H1 (cell line): ENCODE data around the gene AFF2. TPM values are rescaled to one million over a fixed set of nuclear protein-coding genes. Genes with fewer than 3 reads are reported as not detected.

ENCODE experiments used
- RXRA ChIP-seq: IDR thresholded peaks from 2 replicates; pipeline ENCODE4 v1.6.1; 2011; ENCODE audit warnings: low read depth, mild to moderate bottlenecking, low read length, moderate library complexity; ENCODE audit not compliant: insufficient read depth
- ZNF274 ChIP-seq: IDR thresholded peaks from 2 replicates; pipeline ENCODE4 v1.7.0; 2012; ENCODE audit warnings: low read length, borderline replicate concordance; ENCODE audit errors: extremely low read depth
- polyA plus RNA-seq, 7 experiments: library from polyadenylated mRNA; depleted of rRNA in 3 of 7; stranded (reverse) in 5 of 7; unstranded in 2 of 7; fragments of >200 nt in 5 of 7; fragments of 200-250 nt in 2 of 7; gene quantifications; 1 replicate in 5 of 7; 2 replicates in 1 of 7; 4 replicates in 1 of 7; pipeline versions ENCODE4 v1.2.1 to v1.2.3, GENCODE V29; 2011 to 2013; ENCODE audit warnings: missing spikeins in 2 of 7, mixed read lengths in 2 of 7
- total RNA-seq: library from RNA; stranded (reverse); fragmentation: NEBNext Ultra II Directional; extraction: Animal tissue kit (Norgen Biotek cat#: 25700); gene quantifications from 2 replicates; pipeline ENCODE4 v1.2.1, GENCODE V29; 2021
- TF ChIP-seq, protein P1 (sequence below): fragments of 300-600 bp; sonication (generic); IDR thresholded peaks from 2 replicates; pipeline ENCODE4 v1.7.1; 2012; ENCODE audit warnings: low read length, moderate library complexity, mild to moderate bottlenecking, inconsistent platforms; ENCODE audit not compliant: insufficient replicate concordance
- TF ChIP-seq, protein P2 (sequence below): IDR thresholded peaks from 2 replicates; pipeline ENCODE4 v1.6.1; 2012; ENCODE audit warnings: inconsistent platforms
- TF ChIP-seq, protein P3 (sequence below): IDR thresholded peaks from 2 replicates; pipeline ENCODE4 v1.6.1; 2012; ENCODE audit warnings: low read length, inconsistent platforms

AFF2 gene
- total and polyA plus RNA-seq, 2 of the 8 experiments (the other 6 are each of a cell fraction or from before 2014, with no cell fraction given), result 2.0 to 7.3 TPM

DNA sequence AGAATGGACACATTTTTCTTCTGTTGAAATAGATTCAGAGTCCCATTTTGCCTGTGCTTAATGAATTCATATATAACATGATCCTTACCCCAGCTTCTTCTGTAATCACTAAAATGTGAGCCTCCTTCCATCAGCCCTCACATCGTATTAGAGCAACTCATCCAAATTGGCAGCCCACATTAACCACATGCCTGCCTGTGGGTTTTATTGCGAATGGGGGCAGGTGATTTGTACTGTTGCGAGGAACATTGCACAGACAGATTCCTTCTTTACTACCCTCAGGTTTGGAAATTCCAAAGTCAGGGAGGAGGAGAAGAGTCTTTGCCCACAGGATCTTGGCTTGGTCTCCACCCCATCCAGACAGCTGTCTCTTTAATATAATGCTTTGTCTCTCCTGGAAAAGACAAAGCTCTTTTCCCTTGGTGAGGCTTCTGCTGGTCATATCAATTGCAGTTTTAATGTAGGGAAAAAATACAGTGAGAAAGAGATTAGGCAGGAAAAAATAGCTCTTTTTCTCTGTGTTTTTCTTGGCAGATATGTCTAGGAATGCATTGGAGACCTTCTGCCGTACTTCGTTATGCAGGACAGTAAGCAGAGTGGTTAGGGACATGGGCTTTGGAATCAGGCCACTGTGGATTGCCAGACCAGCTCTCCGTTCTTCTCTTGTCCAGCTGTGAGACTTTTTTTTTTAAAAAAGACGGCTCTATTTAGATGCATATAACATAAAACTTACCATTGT, 371.2 kb downstream of the AFF2 start (continued):
- TF ChIP-seq, protein P1, sequence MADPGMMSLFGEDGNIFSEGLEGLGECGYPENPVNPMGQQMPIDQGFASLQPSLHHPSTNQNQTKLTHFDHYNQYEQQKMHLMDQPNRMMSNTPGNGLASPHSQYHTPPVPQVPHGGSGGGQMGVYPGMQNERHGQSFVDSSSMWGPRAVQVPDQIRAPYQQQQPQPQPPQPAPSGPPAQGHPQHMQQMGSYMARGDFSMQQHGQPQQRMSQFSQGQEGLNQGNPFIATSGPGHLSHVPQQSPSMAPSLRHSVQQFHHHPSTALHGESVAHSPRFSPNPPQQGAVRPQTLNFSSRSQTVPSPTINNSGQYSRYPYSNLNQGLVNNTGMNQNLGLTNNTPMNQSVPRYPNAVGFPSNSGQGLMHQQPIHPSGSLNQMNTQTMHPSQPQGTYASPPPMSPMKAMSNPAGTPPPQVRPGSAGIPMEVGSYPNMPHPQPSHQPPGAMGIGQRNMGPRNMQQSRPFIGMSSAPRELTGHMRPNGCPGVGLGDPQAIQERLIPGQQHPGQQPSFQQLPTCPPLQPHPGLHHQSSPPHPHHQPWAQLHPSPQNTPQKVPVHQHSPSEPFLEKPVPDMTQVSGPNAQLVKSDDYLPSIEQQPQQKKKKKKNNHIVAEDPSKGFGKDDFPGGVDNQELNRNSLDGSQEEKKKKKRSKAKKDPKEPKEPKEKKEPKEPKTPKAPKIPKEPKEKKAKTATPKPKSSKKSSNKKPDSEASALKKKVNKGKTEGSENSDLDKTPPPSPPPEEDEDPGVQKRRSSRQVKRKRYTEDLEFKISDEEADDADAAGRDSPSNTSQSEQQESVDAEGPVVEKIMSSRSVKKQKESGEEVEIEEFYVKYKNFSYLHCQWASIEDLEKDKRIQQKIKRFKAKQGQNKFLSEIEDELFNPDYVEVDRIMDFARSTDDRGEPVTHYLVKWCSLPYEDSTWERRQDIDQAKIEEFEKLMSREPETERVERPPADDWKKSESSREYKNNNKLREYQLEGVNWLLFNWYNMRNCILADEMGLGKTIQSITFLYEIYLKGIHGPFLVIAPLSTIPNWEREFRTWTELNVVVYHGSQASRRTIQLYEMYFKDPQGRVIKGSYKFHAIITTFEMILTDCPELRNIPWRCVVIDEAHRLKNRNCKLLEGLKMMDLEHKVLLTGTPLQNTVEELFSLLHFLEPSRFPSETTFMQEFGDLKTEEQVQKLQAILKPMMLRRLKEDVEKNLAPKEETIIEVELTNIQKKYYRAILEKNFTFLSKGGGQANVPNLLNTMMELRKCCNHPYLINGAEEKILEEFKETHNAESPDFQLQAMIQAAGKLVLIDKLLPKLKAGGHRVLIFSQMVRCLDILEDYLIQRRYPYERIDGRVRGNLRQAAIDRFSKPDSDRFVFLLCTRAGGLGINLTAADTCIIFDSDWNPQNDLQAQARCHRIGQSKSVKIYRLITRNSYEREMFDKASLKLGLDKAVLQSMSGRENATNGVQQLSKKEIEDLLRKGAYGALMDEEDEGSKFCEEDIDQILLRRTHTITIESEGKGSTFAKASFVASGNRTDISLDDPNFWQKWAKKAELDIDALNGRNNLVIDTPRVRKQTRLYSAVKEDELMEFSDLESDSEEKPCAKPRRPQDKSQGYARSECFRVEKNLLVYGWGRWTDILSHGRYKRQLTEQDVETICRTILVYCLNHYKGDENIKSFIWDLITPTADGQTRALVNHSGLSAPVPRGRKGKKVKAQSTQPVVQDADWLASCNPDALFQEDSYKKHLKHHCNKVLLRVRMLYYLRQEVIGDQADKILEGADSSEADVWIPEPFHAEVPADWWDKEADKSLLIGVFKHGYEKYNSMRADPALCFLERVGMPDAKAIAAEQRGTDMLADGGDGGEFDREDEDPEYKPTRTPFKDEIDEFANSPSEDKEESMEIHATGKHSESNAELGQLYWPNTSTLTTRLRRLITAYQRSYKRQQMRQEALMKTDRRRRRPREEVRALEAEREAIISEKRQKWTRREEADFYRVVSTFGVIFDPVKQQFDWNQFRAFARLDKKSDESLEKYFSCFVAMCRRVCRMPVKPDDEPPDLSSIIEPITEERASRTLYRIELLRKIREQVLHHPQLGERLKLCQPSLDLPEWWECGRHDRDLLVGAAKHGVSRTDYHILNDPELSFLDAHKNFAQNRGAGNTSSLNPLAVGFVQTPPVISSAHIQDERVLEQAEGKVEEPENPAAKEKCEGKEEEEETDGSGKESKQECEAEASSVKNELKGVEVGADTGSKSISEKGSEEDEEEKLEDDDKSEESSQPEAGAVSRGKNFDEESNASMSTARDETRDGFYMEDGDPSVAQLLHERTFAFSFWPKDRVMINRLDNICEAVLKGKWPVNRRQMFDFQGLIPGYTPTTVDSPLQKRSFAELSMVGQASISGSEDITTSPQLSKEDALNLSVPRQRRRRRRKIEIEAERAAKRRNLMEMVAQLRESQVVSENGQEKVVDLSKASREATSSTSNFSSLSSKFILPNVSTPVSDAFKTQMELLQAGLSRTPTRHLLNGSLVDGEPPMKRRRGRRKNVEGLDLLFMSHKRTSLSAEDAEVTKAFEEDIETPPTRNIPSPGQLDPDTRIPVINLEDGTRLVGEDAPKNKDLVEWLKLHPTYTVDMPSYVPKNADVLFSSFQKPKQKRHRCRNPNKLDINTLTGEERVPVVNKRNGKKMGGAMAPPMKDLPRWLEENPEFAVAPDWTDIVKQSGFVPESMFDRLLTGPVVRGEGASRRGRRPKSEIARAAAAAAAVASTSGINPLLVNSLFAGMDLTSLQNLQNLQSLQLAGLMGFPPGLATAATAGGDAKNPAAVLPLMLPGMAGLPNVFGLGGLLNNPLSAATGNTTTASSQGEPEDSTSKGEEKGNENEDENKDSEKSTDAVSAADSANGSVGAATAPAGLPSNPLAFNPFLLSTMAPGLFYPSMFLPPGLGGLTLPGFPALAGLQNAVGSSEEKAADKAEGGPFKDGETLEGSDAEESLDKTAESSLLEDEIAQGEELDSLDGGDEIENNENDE, result no peak
- TF ChIP-seq ZNF274, result no peak
- TF ChIP-seq, protein P2, sequence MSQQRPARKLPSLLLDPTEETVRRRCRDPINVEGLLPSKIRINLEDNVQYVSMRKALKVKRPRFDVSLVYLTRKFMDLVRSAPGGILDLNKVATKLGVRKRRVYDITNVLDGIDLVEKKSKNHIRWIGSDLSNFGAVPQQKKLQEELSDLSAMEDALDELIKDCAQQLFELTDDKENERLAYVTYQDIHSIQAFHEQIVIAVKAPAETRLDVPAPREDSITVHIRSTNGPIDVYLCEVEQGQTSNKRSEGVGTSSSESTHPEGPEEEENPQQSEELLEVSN, result no peak
- TF ChIP-seq, protein P3, sequence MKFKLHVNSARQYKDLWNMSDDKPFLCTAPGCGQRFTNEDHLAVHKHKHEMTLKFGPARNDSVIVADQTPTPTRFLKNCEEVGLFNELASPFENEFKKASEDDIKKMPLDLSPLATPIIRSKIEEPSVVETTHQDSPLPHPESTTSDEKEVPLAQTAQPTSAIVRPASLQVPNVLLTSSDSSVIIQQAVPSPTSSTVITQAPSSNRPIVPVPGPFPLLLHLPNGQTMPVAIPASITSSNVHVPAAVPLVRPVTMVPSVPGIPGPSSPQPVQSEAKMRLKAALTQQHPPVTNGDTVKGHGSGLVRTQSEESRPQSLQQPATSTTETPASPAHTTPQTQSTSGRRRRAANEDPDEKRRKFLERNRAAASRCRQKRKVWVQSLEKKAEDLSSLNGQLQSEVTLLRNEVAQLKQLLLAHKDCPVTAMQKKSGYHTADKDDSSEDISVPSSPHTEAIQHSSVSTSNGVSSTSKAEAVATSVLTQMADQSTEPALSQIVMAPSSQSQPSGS, result no peak
- no peak for TF ChIP-seq RXRA
